LNCaP clone FGC (cell line): ENCODE data around the gene MBD6.

Experiments
- DNase-seq: peaks from one replicate; pipeline ENCODE4 v3.0.0-alpha.2; 2011; ENCODE audit warnings: low read depth
- H3K4me3 ChIP-seq: 2 replicates; pipeline ENCODE4 v1.5.1; 2011; ENCODE audit warnings: mild to moderate bottlenecking, low read depth, low read length, control low read depth
- TF ChIP-seq, protein P1 (sequence below): IDR thresholded peaks from 2 replicates; pipeline ENCODE4 v1.5.1; 2012; ENCODE audit warnings: mild to moderate bottlenecking; ENCODE audit not compliant: control insufficient read depth, insufficient read depth; ENCODE audit errors: extremely low read depth

The MBD6 gene

GRCh38 chr12:57549909-57550640, 27.5 kb downstream of the MBD6 start, which contains the start of gene KIF5A:
KIF5A (plus strand) TSS chr12:57550044; CDS start chr12:57550272, 228 bp downstream.
- TF ChIP-seq, protein P1, sequence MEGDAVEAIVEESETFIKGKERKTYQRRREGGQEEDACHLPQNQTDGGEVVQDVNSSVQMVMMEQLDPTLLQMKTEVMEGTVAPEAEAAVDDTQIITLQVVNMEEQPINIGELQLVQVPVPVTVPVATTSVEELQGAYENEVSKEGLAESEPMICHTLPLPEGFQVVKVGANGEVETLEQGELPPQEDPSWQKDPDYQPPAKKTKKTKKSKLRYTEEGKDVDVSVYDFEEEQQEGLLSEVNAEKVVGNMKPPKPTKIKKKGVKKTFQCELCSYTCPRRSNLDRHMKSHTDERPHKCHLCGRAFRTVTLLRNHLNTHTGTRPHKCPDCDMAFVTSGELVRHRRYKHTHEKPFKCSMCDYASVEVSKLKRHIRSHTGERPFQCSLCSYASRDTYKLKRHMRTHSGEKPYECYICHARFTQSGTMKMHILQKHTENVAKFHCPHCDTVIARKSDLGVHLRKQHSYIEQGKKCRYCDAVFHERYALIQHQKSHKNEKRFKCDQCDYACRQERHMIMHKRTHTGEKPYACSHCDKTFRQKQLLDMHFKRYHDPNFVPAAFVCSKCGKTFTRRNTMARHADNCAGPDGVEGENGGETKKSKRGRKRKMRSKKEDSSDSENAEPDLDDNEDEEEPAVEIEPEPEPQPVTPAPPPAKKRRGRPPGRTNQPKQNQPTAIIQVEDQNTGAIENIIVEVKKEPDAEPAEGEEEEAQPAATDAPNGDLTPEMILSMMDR, result no peak
- H3K4me3 ChIP-seq, result no peak within 1 kb of the TSS
- no peak for DNase-seq

DNA sequence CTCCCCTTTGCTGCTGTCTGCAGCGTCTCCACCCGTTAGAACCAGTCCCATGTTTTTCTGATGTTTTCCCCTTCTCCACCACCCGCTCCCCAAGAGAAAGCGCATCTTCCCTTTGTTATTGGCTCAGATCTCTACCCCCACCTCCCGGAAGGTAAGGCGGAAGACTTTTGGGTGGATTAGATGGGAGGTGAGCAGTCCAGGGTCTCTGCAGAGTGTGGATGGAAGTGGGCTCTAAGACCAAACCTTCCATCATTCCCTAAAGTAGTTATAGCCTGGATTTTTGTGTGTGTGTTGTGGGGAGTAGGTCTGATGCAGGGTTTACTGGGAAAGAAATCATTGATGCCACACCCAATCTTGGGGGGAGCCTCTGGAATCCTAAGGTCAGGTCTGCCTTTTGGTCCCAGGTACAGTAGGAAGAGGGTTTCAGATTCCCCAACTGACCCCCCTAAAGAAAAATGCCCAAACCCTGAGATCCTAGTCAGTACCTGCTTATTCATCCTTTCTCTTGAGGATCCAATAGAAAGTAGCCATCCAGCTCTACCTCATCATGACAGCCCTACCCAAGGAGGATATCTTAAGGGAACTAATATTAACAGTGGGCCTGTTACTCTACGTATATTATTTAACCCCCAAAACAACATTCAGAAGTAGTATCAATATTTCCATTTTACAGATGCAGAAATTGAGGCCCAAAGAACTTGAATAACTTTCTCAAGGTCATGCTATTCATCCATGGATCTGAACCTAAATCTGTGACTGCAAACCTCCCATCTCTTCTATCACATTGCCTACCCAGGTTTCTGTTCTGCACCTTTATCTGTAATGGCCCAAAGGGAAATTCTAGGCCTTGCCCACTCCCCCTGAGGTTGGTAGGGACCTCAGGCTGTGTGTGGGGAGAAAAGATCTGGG, 28.3 kb downstream of the MBD6 start:
- TF ChIP-seq, protein P1, result no peak
- no peak overlapping the region for H3K4me3 ChIP-seq
- no peak for DNase-seq

DNA sequence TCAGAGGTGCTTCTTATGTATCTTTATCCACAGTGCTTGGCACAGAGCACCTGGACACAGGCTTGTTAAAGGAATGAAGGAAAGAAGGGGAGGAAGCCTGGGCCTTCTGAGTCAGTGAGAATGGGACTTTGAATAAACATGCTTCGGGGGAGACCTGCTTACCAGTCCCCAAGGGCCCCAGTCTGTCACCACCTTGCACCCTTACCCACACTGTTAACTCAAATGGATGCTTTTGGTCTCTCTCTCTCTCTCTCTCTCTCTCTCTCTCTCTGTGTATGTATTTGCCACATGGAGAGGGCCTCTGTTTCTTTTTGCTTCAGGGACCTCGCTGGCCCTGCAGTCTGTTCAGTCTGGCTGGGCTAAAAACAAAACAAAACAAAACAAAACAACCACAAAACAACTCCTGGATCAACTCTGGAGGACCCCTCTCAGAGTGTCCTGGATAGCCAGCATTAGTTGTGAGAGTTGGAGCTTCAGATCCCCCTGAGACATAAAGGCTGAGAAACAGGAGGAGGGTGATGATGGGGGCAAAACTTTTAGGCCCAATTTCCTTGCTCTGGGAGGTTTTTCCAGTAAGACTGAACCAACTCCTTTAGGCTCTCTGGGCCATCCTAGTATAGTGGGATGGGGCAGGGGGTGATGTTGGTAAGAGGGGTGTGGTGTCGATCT, 29.1 kb downstream of the MBD6 start:
- TF ChIP-seq, protein P1, result no peak
- no peak overlapping the region for H3K4me3 ChIP-seq
- DNase-seq, result no peak

GRCh38 chr12:57552306-57552651, 29.7 kb downstream of the MBD6 start:
- no peak for DNase-seq
- H3K4me3 ChIP-seq, result no peak overlapping the region
- TF ChIP-seq, protein P1, result no peak

- TF ChIP-seq, protein P1, result no peak
- no peak overlapping the region for H3K4me3 ChIP-seq
- no peak for DNase-seq
Observed at GRCh38 chr12:57552835-57553313, 30.2 kb downstream of the MBD6 start.

- TF ChIP-seq, protein P1, result no peak
- no peak overlapping the region for H3K4me3 ChIP-seq
- DNase-seq, result no peak
Observed at GRCh38 chr12:57553343-57554202, 30.9 kb downstream of the MBD6 start.
